ENCODE results near the gene OCA2. TPM values are rescaled to one million over a fixed set of nuclear protein-coding genes. Genes with fewer than 3 reads are reported as not detected.

The OCA2 gene
- total RNA-seq, 2 donors from 2014 or later = 3.7 TPM; not detected in 1

DNA sequence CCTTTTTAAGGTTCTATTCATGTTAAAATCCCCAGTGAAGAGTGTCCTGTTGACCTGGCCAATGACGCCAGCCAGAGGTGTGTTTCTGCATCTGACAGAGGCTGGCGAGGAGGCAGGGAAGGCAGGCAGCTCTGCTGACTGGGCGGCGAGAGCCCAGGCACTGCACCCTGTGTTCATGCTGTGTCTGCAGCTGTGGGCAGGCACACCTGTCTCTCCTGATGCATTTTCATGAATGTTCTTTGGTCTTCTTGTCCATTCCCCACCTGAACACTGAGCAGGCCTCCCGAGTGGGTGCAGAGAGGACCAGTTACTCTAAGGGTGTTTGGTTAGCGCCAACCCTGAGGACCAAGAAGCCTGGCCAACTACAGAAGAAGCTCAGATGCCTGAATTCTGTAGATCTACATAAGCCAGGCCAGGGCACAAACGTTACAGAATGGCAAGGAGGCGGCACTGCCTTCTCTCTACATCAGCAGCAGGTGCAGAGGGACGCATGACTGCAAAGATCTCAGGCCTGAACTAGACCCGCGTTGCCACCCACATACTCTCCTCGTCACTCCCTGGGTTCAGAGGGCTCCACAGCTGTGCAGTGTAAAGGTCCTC, 233.7 kb downstream of the OCA2 start:
- TF ChIP-seq CTCF (IDR thresholded peaks at IDR 0.05) (no peak), POLR2AphosphoS5 (IDR thresholded peaks at IDR 0.05) (no peak), POLR2A (IDR thresholded peaks at IDR 0.05) (no peak)
- H3K27me3 ChIP-seq (replicated peaks; ENCODE audit: insufficient read depth) = no peaks in the 10 kb centered on the region
- no peaks in the 10 kb centered on the region for H3K4me1 ChIP-seq (replicated peaks)
- no peak overlapping the region for H3K27ac ChIP-seq
- no peaks in the 10 kb centered on the region for H3K36me3 ChIP-seq
- DNase-seq (ENCODE audit: low spot score) = no peak
- H3K9me3 ChIP-seq = no peaks in the 10 kb centered on the region
- WGBS = 87% methylated on average over 12 of the region's 12 CpGs
- H3K4me3 ChIP-seq = no peak overlapping the region
- intact Hi-C loops (cut with DNase I) = no loop called here

DNA sequence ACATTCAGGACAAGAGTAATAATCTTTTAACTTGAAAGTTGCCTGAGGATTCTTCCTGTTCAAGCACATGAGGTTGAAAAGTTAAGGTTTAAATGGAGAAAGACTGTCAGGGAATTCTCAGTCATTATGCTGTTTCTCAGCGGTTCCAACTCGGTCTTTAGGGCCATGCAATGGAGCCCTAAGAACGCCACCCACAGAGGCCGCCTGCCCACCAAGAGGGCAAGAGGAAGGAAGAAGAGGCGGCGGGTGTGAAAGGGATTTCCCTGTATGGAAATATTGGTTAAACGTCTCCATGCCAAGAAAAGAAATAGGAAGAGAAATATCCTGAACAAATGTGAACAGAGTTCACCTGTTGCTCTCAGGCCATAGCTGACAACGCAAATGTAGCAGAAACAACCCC, 234.4 kb downstream of the OCA2 start:
- intact Hi-C loops (cut with DNase I) = no loop called here
- Histone ChIP-seq H3K4me1 (replicated peaks) (no peaks in the 10 kb centered on the region), H3K27ac (no peak overlapping the region), H3K27me3 (replicated peaks; ENCODE audit: insufficient read depth) (no peaks in the 10 kb centered on the region), H3K36me3 (no peaks in the 10 kb centered on the region), H3K4me3 (no peak overlapping the region), H3K9me3 (no peaks in the 10 kb centered on the region)
- 85% methylated on average over 8 of the region's 8 CpGs for WGBS
- no peak for DNase-seq (ENCODE audit: low spot score)
- no peak for TF ChIP-seq POLR2AphosphoS5 (IDR thresholded peaks at IDR 0.05)

DNA sequence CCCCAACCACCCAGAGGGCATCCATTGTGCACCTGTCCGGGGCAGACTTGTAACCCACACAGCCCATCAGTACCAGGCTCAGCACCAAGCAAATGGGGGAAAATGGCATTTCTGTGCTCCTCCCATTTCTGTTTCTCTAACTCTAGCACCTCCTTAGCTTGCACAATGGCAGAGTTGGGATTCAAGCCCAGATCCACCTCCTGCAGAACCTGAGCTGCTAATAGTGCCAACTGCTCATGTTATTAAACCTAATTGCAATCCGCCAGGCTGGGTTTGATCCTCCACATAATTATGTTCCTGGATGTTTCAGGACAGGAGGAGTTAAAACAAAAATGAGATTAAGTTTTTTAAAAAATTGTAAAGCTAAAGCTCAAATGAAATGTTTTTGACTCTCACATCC, 235.0 kb downstream of the OCA2 start:
- no peaks in the 10 kb centered on the region for H3K4me1 ChIP-seq (replicated peaks)
- no peak overlapping the region for H3K4me3 ChIP-seq
- no peak overlapping the region for H3K27ac ChIP-seq
- no peaks in the 10 kb centered on the region for H3K36me3 ChIP-seq
- H3K9me3 ChIP-seq = no peaks in the 10 kb centered on the region
- no peaks in the 10 kb centered on the region for H3K27me3 ChIP-seq (replicated peaks; ENCODE audit: insufficient read depth)
- TF ChIP-seq CTCF (IDR thresholded peaks at IDR 0.05) (no peak), POLR2AphosphoS5 (IDR thresholded peaks at IDR 0.05) (no peak), POLR2A (IDR thresholded peaks at IDR 0.05) (no peak)
- intact Hi-C loops (cut with DNase I) = no loop called here
- 65% methylated on average over 1 of the region's 2 CpGs for WGBS
- DNase-seq (ENCODE audit: low spot score) = no peak

GRCh38 chr15:27863000-27863399, 236.1 kb downstream of the OCA2 start:
- no peaks in the 10 kb centered on the region for H3K27me3 ChIP-seq (replicated peaks; ENCODE audit: insufficient read depth)
- no peaks in the 10 kb centered on the region for H3K4me1 ChIP-seq (replicated peaks)
- TF ChIP-seq POLR2A (IDR thresholded peaks at IDR 0.05) = no peak
- no peak for TF ChIP-seq POLR2AphosphoS5 (IDR thresholded peaks at IDR 0.05)
- TF ChIP-seq CTCF (IDR thresholded peaks at IDR 0.05) = no peak
- H3K4me3 ChIP-seq = no peak overlapping the region
- DNase-seq (ENCODE audit: low spot score) = no peak
- intact Hi-C loops (cut with DNase I) = no loop called here
- no peak overlapping the region for H3K27ac ChIP-seq
- 92% methylated on average over 6 of the region's 6 CpGs for whole genome bisulfite sequencing
- no peaks in the 10 kb centered on the region for H3K36me3 ChIP-seq
- H3K9me3 ChIP-seq = no peaks in the 10 kb centered on the region

DNA sequence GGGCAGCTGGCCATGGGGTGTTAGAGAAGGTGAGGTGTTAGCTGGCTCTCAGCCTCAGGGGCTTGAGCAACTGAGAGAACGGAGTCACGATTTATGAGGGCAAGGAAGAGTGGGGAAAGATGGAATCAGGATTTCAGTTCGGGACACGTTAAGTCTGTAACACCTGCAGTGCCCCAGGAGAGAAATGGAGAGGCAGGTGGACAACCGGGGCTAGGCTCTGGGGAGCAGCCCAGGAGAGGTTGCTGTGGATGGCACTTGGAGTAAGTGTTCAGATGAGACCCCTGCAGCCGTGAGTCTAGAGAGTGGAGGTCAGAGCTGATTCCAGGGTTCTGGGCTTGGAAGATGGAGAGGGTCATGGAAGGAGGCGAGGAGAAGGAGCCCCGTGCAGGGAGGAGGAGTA, 237.9 kb downstream of the OCA2 start:
- WGBS = 91% methylated on average over 8 of the region's 8 CpGs
- Histone ChIP-seq H3K27me3 (replicated peaks; ENCODE audit: insufficient read depth) (no peaks in the 10 kb centered on the region), H3K27ac (no peak overlapping the region), H3K9me3 (no peaks in the 10 kb centered on the region), H3K36me3 (no peaks in the 10 kb centered on the region), H3K4me1 (replicated peaks) (no peaks in the 10 kb centered on the region), H3K4me3 (no peak overlapping the region)
- intact Hi-C loops (cut with DNase I) = no loop called here
- TF ChIP-seq POLR2AphosphoS5 (IDR thresholded peaks at IDR 0.05) (no peak), POLR2A (IDR thresholded peaks at IDR 0.05) (no peak), CTCF (IDR thresholded peaks at IDR 0.05) (no peak)
- no peak for DNase-seq (ENCODE audit: low spot score)

Measured in prostate gland (tissue), 2 donors.